ENCODE measurements around the gene NCKAP5.

NCKAP5 gene

GRCh38 chr2:133437492-133437891 is 130.8 kb downstream of the NCKAP5 start:
- no peak for DNase-seq (ENCODE audit: low read depth)
- TF ChIP-seq CTCF (IDR thresholded peaks at IDR 0.05; ENCODE audit: insufficient read depth, low read depth, low read length, missing control alignments), result no peak
- H3K4me3 ChIP-seq (ENCODE audit: low read length), result no peak overlapping the region

- no peak overlapping the region for H3K4me3 ChIP-seq (ENCODE audit: low read length)
- TF ChIP-seq CTCF (IDR thresholded peaks at IDR 0.05; ENCODE audit: insufficient read depth, low read depth, low read length, missing control alignments), result peak; percentile 48
- DNase-seq (ENCODE audit: low read depth), result peak; percentile 97
Measured at GRCh38 chr2:133434959-133435668, 133.1 kb downstream of the NCKAP5 start.

- DNase-seq (ENCODE audit: low read depth), result no peak
- TF ChIP-seq CTCF (IDR thresholded peaks at IDR 0.05; ENCODE audit: insufficient read depth, low read depth, low read length, missing control alignments), result no peak
- H3K4me3 ChIP-seq (ENCODE audit: low read length), result no peak overlapping the region
Measured at GRCh38 chr2:133433455-133434451, 134.5 kb downstream of the NCKAP5 start.

GRCh38 chr2:133432778-133433177 is 135.5 kb downstream of the NCKAP5 start:
- DNase-seq (ENCODE audit: low read depth), result no peak
- H3K4me3 ChIP-seq (ENCODE audit: low read length), result no peak overlapping the region
- TF ChIP-seq CTCF (IDR thresholded peaks at IDR 0.05; ENCODE audit: insufficient read depth, low read depth, low read length, missing control alignments), result no peak

- TF ChIP-seq CTCF (IDR thresholded peaks at IDR 0.05; ENCODE audit: insufficient read depth, low read depth, low read length, missing control alignments), result no peak
- peak; percentile 81 for DNase-seq (ENCODE audit: low read depth)
- no peak overlapping the region for H3K4me3 ChIP-seq (ENCODE audit: low read length)
Measured at GRCh38 chr2:133431289-133431688, 137.0 kb downstream of the NCKAP5 start.

- TF ChIP-seq CTCF (IDR thresholded peaks at IDR 0.05; ENCODE audit: insufficient read depth, low read depth, low read length, missing control alignments), result no peak
- no peak for DNase-seq (ENCODE audit: low read depth)
- no peak overlapping the region for H3K4me3 ChIP-seq (ENCODE audit: low read length)
Measured at GRCh38 chr2:133426791-133427190, 141.5 kb downstream of the NCKAP5 start.
